H1 (cell line): ENCODE measurements around the gene CCN6.

Experiments used
- CTBP2 ChIP-seq: IDR thresholded peaks from 2 replicates; pipeline ENCODE4 v1.7.0; 2011; ENCODE audit warnings: borderline replicate concordance, mild to moderate bottlenecking, moderate library complexity, mixed read lengths, low read length; ENCODE audit not compliant: insufficient read depth, insufficient read length
- JUN ChIP-seq: IDR thresholded peaks from 2 replicates; pipeline ENCODE4 v1.6.1; 2011; ENCODE audit warnings: low read depth, mild to moderate bottlenecking, improper control_type of control experiment, low read length
- TF ChIP-seq, protein P1 (sequence below), 3 experiments: IDR thresholded peaks; 1 replicate in 2 of 3; 2 replicates in 1 of 3; pipeline versions ENCODE4 v1.5.1 to v1.6.1; 2011; ENCODE audit warnings: low read length in 3 of 3, mild to moderate bottlenecking in 3 of 3, inconsistent platforms in 2 of 3, low read depth in 1 of 3, moderate library complexity in 1 of 3; ENCODE audit not compliant: insufficient read depth in 1 of 3; ENCODE audit errors: control extremely low read depth in 1 of 3

DNA sequence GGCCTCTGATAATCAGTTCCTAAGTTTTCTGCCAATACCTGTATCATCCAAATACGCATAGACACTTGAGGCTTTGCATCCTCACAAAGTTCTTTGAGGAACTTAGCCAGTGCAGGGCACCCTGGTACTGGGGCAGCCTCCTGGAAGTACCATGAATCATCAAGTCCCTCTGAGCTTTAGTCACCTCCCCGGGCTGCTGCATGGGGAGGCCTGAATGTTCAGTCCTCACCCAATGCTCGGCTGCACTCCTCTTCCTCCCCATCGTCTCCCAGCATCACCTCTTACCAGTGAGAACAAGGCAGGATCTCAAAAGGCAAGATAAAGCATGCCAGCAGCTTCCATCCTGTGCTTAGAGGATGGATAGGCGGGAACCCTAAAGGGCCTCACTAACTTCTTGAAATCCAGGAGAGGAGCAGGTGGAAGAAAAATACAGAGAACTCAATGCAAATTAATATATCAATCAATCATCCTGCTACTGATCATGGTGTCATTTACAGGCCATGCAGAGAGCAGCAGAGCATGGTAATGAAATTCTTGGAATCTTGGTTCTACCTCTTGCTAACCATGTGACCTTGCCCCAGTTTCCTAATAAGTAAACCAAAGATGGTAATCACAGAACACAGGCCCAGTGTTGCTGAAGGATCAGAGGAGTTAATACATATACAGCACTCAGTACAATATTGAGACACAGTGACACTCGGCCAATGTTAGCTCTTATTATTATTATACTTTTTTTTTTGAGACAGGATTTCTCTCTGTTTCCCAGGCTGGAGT lies 4.7 kb upstream of the CCN6 start:
- TF ChIP-seq JUN (no peak), CTBP2 (no peak)
- TF ChIP-seq, protein P1, sequence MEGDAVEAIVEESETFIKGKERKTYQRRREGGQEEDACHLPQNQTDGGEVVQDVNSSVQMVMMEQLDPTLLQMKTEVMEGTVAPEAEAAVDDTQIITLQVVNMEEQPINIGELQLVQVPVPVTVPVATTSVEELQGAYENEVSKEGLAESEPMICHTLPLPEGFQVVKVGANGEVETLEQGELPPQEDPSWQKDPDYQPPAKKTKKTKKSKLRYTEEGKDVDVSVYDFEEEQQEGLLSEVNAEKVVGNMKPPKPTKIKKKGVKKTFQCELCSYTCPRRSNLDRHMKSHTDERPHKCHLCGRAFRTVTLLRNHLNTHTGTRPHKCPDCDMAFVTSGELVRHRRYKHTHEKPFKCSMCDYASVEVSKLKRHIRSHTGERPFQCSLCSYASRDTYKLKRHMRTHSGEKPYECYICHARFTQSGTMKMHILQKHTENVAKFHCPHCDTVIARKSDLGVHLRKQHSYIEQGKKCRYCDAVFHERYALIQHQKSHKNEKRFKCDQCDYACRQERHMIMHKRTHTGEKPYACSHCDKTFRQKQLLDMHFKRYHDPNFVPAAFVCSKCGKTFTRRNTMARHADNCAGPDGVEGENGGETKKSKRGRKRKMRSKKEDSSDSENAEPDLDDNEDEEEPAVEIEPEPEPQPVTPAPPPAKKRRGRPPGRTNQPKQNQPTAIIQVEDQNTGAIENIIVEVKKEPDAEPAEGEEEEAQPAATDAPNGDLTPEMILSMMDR (IDR thresholded peaks at IDR 0.05; ENCODE audit: control extremely low read depth in 1 of 3, insufficient read depth in 1 of 3, low read depth in 1 of 3, low read length in 3 of 3) = no peak
